Stimulated activated CD8-positive, alpha-beta memory T cell treated with anti-CD3 and anti-CD28 coated beads, Interleukin-7, amount 100 ng/mL, for 48 hours (primary cell): ENCODE data around the gene RNF181.
"Not testable (repeated sequence)": the region's sequence is repeated elsewhere in the genome, so short reads cannot be mapped to it uniquely, and the experiment has no call there.

Experiments used
- DNase-seq, 2 donors: peaks; one replicate each; pipeline ENCODE4 v3.0.0-alpha.2; 2020; ENCODE audit warnings: low read depth in 1 of 2; ENCODE audit errors: extremely low read depth in 1 of 2

The RNF181 gene

DNA sequence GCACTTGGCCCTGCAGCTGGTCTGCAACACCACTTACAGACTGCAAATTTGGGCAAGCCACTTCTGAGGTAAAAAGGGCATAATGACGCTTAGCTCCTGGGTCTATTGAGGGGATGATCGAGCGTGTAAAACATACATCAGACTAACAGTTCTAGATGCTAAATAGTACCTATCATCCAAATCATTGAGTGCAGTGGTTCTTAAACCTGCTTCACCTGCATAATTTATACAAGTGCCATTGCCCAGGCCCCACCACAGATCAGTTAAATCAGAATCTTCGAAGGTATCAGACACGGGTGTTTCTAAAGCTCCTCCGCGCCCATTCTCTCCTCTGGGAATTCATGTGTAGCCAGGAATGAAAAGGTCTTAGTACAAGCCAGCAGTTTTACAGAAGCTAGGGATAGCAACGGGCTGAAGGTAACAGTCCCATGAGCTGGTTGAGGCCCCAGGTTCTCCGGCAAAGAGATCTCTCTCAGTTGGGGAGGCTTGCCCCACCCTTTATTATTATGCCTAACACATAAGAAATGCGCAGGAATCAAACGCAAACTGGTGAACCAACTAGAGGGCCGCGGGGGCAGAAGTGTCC, 737 bp upstream of the RNF181 start:
- no peak for DNase-seq

DNA sequence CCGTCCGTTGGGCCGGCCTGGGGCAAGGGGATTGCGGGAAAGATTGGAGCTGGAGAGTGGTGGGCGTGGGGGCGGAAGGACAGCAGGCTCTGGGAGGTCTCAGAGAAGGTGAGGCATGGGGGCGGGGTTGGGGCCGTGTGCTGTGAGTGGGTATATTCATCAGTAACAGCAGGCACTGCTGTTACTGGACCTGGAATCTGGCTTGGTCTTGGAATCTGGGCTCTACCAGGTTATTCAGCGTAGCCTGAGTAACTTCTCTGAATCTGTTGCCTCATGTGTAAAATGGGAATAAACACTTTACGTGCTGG, 435 bp downstream of the RNF181 start:
- DNase-seq = no peak

DNA sequence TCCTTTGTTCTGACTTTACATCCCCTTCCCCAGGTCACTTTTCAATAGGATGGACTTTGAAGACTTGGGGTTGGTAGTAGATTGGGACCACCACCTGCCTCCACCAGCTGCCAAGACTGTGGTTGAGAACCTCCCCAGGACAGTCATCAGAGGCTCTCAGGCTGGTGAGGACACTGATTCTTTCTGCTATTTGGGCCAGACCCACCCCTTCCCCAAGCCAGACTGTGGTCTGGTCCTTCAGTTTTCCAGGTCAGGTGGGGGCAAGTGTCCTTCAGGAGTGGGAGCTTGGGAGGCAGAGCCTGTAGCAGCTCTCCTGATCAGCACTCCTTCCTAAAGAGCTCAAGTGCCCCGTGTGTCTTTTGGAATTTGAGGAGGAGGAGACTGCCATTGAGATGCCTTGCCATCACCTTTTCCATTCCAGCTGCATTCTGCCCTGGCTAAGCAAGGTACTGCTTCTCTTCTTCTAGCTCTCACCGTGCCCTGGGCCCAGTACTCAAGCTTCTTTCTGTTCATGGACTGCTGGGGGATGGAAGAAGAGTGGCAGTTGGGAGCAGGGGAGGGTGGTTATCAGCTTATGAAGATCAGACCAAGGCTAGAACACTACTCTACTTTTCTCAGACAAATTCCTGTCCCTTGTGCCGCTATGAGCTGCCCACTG, 1.1 kb downstream of the RNF181 start:
- DNase-seq = no peak

DNA sequence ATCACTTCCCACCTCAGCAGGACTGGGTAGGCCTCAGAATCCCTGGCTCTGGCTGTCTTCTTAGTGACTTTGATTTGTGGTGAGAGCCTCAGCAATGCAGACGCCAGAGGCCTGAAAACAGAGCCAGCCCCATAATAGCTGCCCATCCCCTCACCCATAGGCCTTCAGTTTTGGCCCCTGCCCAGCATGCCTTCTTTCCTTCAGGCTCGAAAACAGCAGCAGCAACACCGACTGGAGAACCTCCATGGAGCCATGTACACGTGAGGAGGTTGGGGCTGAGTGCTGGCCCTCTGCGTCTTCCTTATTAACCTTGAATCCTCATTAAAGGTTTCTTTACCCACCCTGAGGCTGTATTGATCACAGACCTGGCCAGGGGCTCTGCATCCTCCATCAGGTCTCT, 1.7 kb downstream of the RNF181 start:
- no peak for DNase-seq

DNA sequence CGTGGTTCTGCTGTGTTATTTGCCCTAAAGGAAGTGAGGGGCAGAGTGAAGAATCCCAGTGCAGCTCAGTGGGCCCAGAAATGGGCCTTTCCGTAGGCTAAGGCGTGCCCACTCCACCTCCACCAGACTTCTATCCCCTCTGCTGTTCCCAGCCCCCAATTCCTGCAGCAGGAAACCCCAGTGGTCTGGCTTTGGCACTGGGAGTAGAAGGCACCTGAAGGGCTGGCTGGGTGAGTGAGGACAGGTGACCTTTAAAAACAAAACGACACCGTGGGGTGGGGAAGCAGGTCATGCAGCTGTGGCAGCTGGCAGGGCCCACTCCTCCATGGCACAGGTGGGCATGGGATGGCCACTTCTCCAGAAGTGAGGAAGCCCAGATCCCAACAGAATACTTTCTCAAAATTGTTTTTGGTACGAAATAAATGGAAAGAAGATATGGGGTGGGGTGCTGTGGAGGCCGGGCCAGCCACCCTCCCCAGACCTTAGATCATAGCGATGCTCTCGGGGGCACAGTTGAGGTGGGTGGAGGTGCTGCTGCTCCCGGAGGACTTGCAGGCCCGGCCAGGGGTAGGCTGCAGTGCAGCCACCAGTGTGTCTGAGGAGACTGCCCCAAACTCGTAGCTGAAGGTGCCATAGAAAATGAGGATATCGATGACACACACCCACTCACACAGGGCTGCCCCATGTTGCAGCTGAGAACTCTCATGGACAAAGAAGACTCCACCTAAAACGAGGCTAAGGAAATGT, 3.2 kb downstream of the RNF181 start:
- no peak for DNase-seq

DNA sequence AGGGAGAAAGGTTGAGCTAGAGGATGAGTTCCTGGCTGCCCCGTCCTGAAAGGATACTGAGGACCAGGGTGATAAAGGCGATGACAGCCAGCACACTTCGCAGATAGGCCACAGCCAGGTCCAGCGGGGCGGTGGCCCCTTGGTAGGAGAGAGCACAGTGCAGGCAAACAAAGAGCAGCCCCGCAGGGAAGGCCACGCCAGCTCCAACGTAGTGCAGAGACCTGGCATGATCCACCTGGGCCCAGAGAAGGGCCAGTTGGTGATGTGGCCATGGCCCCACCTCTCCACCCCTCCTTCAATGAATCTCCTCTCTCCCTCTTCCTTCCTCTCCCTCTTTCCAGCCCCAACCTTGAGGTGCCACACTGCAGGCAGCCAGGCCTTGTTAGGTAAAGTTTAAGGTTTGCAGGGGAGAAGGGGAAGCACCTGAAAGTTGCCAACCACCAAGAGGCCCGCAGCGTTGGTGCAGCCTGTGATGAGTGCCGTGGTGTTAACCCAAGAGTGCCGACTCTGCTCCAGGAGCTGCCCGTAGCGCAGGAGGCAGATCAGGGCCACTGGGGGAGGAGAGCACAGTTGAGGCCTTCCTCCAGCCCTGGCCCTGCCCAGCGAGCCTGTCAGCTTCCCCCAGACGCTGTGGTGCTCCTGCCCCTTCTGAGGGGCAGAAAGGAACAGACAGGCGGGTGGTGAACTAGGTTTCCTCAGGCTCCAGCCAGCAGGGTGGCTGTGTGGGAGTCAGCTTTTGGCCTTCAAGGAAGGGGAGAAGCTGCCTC, 4.1 kb downstream of the RNF181 start:
- DNase-seq = no peak

DNA sequence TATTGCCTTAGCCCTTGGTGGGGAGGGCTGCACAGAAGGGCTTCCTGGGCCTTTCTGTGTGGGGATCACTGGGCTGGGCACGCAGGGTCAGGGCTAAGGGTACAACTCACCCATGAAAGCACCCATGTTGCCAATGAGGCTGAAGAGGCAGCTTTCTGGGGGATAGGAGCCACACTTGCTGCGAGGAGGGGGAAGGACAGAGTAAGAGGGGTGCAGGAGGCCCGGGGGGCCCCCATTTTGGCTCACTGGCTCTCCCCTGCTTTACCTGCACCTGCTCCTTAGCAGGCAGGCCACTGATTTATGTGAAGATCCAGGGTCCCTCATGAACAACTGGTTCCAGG, 4.7 kb downstream of the RNF181 start:
- no peak for DNase-seq

DNA sequence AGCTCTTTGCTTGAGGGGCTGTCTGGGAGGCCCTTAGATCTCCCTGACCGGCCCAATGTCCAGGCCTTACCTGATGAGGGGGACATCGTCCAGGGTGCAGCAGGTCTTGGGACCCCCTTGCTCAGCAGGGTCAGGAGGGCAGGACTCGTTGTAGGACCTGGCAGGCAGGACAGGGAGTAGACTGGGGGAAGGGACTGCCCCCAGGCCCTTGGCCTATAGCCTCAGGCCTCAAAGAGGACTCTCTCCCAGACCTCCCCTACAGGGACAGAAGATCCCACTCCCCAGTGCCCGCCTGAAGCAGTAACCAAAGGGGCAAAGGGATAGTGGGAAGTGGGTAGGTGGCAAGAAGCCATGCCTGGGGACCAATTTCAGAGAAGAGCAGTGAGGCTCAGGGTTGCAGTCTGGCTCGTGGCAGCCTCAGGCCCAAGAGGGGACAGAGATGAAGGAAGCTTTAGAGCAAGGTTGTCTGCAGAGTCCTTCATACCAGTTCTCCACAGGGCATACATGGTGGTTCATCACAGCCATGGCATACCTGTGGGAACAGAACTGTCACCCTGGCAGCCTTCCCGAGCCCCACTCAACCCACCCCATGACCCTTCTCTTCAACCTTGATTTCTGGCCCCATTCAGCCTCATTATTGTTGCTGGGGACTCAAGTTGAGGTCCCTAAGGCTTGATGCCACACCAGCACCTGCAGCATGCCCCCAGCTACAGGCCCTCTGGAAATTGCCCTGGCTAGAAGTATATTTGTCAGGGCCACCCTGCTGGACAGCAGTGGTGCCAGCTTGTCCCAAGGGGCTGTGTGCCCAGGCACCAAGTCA, 5.6 kb downstream of the RNF181 start:
- no peak for DNase-seq

DNA sequence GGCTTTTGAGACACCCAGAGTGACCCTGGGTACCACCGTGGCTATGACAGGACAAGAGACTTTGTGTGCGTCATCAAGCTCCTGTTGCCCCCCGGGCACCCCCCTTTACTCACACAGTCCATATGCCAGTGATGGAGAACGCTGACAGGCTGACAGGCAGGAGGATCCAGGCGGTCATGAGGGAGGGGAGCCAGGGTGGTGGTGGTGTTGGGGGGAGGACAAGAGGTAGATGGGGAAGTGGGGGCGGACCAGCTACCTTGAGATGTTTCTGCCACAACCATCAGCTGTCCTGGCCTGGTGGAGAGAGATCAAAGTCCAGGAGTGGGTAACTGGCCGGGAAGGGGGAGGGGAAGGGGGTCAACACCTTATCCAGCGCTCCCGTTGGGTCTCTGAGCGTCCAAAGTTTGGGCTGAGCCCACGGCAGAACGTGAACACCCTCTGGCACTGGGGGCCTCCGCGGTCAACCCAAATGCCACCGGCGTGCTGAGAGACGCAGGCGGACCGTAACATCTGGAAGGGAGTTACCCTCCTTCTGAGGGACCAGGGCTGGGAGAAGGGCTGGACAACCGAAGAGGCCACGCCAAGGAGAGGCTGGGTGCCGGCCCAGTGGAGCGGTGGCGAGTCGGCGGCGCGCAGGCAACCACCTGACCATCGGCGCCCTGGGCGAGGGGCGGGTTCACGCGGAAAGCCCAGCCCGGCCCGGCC, 6.4 kb downstream of the RNF181 start:
- DNase-seq = no peak

DNA sequence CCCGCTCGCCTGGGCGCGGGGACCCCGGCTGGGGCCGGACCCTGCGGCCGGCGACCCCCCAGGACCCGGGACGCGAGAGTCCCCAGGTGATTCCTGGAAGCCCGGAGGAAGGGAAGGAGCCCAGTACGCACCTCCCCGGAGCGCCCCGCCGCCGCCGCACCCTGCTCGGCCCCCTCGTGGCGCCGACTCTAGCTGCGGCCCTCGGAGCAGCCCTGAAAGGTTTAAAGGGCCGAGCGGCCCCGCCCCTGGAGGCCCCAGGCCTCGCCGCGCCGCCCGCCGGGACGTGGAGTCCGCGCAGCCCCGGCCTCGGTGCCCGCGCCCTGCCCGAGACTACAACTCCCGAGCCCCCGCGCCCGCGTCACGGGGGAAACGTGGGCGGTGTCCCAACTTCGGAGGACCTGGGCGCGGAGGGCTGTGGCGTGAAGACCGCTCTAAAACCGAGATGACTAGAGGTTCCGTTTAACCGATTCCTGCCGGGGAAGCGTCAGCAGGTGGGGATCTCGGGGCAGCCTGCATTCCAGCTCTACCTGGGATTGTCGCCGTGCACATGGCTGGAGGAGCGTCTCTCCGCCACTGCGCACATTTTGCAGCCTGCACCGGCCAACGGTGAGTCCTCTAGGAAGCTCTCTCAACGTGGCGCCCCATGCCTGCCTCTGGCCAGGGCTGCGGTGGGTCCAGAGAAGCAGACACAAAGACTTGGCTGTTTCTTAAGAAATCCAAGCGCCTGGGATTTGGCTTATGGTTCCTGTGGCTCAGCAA, 7.1 kb downstream of the RNF181 start, which contains the start of gene TMEM150A:
TMEM150A (minus strand) TSS at position 223 of the 759 bp plus-strand sequence. CDS start 750 bp downstream, outside the sequence.
- DNase-seq = peak; percentile 81 to 85

DNA sequence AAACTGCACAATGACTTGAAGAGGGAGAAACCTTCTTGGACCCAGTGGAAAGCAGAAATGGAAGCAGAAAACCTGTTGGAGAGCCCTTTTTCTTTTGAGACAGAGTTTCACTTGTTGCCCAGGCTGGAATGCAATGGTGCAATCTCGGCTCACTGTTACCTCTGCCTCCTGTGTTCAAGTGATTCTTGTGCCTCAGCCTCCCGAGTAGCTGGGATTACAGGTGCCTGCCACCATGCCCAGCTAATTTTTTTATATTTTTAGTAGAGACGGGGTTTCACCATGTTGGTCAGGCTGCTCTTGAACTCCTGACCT, 8.5 kb downstream of the RNF181 start:
- not testable (repeated sequence) for DNase-seq

DNA sequence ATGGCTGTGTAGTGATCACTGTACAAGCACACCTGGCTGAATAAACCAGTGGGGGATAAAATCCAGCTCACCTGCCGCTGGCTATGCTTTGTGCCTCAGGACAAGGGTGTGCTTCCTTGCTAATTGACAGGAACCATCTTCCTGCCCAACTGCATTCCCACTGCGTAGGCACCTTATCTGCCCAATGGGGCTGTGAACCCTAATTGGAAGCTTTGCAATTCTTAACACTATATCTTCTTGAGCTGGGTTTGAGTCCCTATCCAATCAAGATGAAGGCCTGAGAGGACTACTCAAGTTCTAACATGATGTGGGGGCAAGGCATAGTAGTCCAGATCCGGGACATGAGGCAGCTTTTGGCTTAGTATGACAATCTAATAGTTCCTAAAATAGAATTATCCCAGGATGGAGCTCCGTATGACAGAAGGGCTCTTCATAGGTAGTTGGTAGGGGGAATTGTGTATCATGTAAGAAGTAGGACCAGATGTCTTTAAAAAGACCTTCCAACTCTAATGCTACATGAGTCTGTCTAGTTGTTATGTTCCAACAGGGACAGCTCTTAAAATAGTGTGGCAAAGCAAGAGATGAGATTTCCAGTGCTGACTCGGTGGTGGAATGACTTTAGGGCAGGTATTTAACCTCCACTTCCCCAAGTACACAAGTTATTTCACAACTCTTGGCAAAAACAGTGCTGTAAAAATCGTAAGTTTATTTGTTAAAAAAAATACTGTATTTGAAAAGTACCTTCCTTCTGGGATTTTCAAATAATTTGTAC, 9.2 kb downstream of the RNF181 start:
- DNase-seq = no peak

DNA sequence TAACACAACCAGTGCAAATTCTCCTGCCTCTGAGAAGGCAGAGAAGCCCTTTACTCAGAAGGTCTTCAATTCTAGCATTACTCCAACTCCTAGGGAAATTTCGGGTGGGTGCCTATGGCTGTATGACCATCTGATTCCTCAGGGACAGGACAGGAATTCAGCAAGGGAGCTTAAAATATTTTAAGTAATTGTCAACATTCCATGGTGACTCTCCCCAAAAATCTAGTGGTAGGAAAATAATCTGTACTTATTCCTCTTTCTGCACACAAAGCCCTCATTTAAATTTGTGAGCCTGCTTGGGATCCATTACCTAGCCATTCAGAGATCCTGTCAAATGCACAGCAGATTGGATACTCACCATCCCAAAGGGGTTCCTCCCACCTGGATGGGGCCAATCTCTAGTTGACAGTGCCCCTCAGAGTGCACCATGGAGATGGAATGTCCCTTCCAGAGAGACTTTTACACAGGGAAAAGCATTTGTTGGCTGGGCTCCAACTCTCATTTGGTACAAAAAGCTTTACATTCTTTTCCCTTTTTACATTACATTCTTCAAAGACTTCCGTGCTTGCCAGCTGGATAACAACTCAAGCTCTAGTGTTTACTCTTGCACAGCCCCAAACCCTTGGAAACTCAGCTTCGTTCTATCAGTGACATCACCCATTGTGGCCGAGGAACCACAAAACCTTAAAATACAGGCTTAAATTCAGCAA, 10.0 kb downstream of the RNF181 start:
- DNase-seq = no peak

DNA sequence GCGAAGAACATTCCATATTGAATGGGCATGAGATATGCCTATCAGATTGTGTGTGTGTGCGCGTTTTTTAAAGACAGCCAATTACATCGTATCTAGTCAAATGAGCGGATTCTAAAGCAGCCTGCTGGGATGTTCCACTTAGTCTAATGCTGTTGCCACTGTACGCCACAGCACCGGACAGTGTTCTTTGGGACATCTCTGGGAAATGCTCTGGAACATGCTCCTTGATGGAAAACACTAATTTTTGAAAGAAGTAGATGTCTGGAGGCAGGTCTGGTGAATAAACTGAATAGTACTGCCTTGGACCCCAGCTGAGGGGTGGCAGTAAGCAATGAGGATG, 10.5 kb downstream of the RNF181 start:
- no peak for DNase-seq

DNA sequence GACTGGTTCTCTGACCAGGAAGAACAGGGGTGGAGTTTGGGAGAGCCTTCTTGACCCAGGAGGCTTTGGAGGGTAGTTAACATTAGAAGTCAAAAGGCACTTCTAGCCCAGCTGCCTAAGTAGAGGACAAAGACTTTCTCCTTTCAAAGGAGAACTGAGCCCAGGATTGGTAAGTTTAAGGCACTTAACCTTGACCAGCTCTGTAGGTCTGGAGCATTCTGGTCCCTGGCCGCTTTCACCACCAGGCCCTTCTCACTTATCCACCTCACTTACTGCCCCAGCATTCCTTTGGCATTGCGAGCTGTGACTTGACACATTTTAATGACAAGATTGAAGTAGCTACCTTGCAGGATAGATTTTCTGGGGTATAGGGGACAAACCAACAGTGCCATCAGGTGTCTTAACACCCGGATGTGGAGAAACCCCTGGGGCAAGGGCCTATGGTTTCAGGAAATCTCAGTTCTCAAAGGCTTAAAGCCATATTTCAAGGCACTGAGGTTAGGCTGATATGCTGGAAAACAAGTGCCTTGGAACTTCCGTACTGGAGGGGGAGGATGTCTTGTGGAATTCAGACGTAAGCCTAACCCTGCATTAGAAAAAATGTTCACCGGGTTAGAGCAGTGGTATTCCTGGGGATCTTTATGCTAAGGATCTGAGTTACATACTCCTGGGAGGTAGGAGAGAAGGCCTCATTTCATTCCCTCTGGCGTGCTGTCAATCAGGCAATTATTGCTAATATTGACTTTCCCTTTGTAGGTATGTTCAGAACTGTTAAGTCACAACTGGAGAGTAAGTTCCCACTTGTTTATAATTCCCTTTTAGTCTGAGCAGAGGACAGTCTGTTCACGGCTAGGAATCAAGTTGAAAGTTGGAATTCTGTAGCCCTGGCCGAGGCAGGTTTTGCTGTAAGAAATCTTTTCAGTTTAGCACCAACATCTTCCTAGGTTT, 12.0 kb downstream of the RNF181 start:
- no peak for DNase-seq

DNA sequence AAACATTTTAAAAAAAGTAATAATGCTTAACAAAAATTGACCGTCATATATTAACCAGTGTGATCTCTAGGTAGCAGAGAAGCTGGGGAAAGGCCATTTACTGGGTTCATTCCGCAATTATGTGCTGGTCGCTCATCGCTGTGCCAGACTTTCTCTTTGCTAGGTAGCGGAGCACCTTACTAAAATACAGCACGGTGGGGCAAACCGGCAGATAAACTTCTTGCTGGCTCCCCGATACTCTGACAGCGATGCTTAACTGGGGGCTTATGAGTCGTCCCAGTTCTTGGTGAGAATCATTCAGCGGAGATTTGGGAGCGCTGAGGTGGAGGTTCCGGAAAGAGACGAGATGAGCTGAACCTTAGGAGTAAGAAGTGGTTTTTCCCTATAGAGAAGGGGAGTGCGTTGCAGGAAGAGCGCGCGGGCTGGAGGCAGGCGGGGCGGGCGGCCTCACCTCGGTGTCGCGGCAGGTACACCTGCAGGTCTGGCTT, 15.7 kb downstream of the RNF181 start:
- DNase-seq = no peak
